ENCODE measurements around the gene SRPK1.

DNA sequence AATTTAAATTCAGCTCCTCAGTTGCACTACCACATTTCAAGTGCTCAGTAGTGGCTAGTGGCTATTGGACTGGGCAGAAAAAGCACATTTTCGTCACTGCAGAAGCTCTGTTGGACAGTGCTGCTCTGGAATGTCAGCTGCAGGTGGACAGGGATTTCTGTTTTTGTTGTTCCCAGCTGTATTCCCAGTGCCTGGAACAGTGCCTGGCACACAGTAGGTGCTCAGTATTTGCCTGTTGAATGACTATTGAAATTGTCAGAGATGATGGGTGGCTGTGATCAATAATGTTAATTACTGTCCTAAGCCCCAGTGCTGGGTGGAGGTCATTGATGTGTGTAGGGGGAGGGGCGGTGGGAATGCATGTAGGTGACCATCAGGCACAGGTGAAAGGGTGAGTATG, 134.6 kb downstream of the SRPK1 start:
- TF ChIP-seq, protein P1, sequence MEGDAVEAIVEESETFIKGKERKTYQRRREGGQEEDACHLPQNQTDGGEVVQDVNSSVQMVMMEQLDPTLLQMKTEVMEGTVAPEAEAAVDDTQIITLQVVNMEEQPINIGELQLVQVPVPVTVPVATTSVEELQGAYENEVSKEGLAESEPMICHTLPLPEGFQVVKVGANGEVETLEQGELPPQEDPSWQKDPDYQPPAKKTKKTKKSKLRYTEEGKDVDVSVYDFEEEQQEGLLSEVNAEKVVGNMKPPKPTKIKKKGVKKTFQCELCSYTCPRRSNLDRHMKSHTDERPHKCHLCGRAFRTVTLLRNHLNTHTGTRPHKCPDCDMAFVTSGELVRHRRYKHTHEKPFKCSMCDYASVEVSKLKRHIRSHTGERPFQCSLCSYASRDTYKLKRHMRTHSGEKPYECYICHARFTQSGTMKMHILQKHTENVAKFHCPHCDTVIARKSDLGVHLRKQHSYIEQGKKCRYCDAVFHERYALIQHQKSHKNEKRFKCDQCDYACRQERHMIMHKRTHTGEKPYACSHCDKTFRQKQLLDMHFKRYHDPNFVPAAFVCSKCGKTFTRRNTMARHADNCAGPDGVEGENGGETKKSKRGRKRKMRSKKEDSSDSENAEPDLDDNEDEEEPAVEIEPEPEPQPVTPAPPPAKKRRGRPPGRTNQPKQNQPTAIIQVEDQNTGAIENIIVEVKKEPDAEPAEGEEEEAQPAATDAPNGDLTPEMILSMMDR (IDR thresholded peaks at IDR 0.05), result no peak
- TF ChIP-seq POLR2A (IDR thresholded peaks at IDR 0.05) (no peak), EP300 (IDR thresholded peaks at IDR 0.05) (no peak), POLR2AphosphoS5 (IDR thresholded peaks at IDR 0.05) (no peak)

Measured in sigmoid colon (tissue), 4 donors.